HEK293T (cell line): Measurements from ENCODE around the gene PHLPP1.

Experiments
- FOXK2 ChIP-seq: fragments of 450-650 bp; IDR thresholded peaks from 2 replicates; pipeline ENCODE4 v1.6.1; 2016; ENCODE audit warnings: mild to moderate bottlenecking
- LEF1 ChIP-seq: fragments of 450-650 bp; IDR thresholded peaks from 2 replicates; pipeline ENCODE4 v1.6.1; 2017; ENCODE audit warnings: mild to moderate bottlenecking, borderline replicate concordance
- TARDBP ChIP-seq: fragments of 450-650 bp; IDR thresholded peaks from 2 replicates; pipeline ENCODE4 v1.6.1; 2016
- TF ChIP-seq, protein P1 (sequence below): fragments of 450-650 bp; IDR thresholded peaks from 2 replicates; pipeline ENCODE4 v1.6.1; 2016

DNA sequence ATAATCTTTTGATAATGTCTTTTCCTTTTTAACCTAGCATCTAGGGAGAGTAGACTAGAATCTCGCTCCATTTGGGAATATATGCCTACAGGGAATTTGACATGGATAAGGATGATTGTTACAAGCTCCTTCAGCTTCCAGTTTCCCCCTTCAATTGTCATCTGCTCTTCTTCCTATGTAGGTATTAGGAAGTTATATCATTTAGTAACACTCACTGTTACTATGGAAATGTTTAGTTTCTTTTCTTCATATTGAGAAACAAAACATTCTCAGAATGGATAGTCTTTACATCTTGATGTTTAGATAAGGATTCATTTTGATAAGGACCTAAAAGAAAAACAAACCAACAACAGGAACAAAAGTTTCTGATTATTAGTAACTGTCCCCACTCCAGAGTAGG lies 127.6 kb downstream of the PHLPP1 start:
- TF ChIP-seq FOXK2 (no peak), TARDBP (no peak), LEF1 (no peak)
- TF ChIP-seq, protein P1, sequence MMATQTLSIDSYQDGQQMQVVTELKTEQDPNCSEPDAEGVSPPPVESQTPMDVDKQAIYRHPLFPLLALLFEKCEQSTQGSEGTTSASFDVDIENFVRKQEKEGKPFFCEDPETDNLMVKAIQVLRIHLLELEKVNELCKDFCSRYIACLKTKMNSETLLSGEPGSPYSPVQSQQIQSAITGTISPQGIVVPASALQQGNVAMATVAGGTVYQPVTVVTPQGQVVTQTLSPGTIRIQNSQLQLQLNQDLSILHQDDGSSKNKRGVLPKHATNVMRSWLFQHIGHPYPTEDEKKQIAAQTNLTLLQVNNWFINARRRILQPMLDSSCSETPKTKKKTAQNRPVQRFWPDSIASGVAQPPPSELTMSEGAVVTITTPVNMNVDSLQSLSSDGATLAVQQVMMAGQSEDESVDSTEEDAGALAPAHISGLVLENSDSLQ = no peak
